ENCODE results near the gene KAZALD1.

The KAZALD1 gene

GRCh38 chr10:101073631-101074030 lies 11.8 kb downstream of the KAZALD1 start:
- H3K4me1 ChIP-seq = no peaks in the 10 kb centered on the region
- in situ Hi-C loops (cut with MboI; ENCODE audit: low sequenced_read_pairs) = no loop called here
- DNase-seq (ENCODE audit: low spot score in 2 of 2) = no peak

GRCh38 chr10:101075775-101076174 lies 14.0 kb downstream of the KAZALD1 start:
- no peaks in the 10 kb centered on the region for H3K36me3 ChIP-seq (replicated peaks)
- H3K4me1 ChIP-seq = no peaks in the 10 kb centered on the region
- no peak overlapping the region for H3K4me3 ChIP-seq
- no peak for DNase-seq (ENCODE audit: low spot score in 2 of 2)
- no peaks in the 10 kb centered on the region for H3K9me3 ChIP-seq
- in situ Hi-C loops (cut with MboI; ENCODE audit: low sequenced_read_pairs) = no loop called here
- H3K27me3 ChIP-seq (ENCODE audit: low read depth) = peaks cover 36% of the 10 kb centered on the region

More at GRCh38 chr10:101073631-101074030, 11.8 kb downstream of the KAZALD1 start:
- peaks cover 30% of the 10 kb centered on the region for H3K27me3 ChIP-seq (ENCODE audit: low read depth)
- no peak overlapping the region for H3K4me3 ChIP-seq
- no peaks in the 10 kb centered on the region for H3K36me3 ChIP-seq (replicated peaks)
- H3K9me3 ChIP-seq = no peaks in the 10 kb centered on the region

- no peaks in the 10 kb centered on the region for H3K4me1 ChIP-seq
- no peaks in the 10 kb centered on the region for H3K9me3 ChIP-seq
- DNase-seq (ENCODE audit: low spot score in 2 of 2) = no peak
- no peaks in the 10 kb centered on the region for H3K36me3 ChIP-seq (replicated peaks)
- in situ Hi-C loops (cut with MboI; ENCODE audit: low sequenced_read_pairs) = no loop called here
- peaks cover 43% of the 10 kb centered on the region for H3K27me3 ChIP-seq (ENCODE audit: low read depth)
- H3K4me3 ChIP-seq = no peak overlapping the region
Observed at GRCh38 chr10:101076630-101077029, 14.8 kb downstream of the KAZALD1 start.

GRCh38 chr10:101079874-101080273 lies 18.1 kb downstream of the KAZALD1 start:
- Histone ChIP-seq H3K27me3 (ENCODE audit: low read depth) (peaks cover 52% of the 10 kb centered on the region), H3K4me1 (no peaks in the 10 kb centered on the region), H3K9me3 (no peaks in the 10 kb centered on the region), H3K4me3 (no peak overlapping the region), H3K36me3 (replicated peaks) (no peaks in the 10 kb centered on the region)
- in situ Hi-C loops (cut with MboI; ENCODE audit: low sequenced_read_pairs) = no loop called here
- DNase-seq (ENCODE audit: low spot score in 2 of 2) = no peak

GRCh38 chr10:101080933-101081931 lies 19.4 kb downstream of the KAZALD1 start:
- in situ Hi-C loops (cut with MboI; ENCODE audit: low sequenced_read_pairs) = no loop called here
- H3K27me3 ChIP-seq (ENCODE audit: low read depth) = peaks cover 53% of the 10 kb centered on the region

GRCh38 chr10:101085846-101086245 lies 24.1 kb downstream of the KAZALD1 start:
- no peak for DNase-seq (ENCODE audit: low spot score in 2 of 2)
- peaks cover 73% of the 10 kb centered on the region for H3K27me3 ChIP-seq (ENCODE audit: low read depth)
- in situ Hi-C loops (cut with MboI; ENCODE audit: low sequenced_read_pairs) = no loop called here
- H3K4me3 ChIP-seq = no peak overlapping the region
- H3K36me3 ChIP-seq (replicated peaks) = no peaks in the 10 kb centered on the region
- no peaks in the 10 kb centered on the region for H3K4me1 ChIP-seq
- H3K9me3 ChIP-seq = no peaks in the 10 kb centered on the region

More at GRCh38 chr10:101080933-101081931, 19.4 kb downstream of the KAZALD1 start:
- H3K9me3 ChIP-seq = no peaks in the 10 kb centered on the region
- H3K36me3 ChIP-seq (replicated peaks) = no peaks in the 10 kb centered on the region
- no peak overlapping the region for H3K4me3 ChIP-seq
- DNase-seq (ENCODE audit: low spot score in 2 of 2) = peak in 1 of 2 experiments; percentile 66
- H3K4me1 ChIP-seq = no peaks in the 10 kb centered on the region

GRCh38 chr10:101087376-101087775 lies 25.6 kb downstream of the KAZALD1 start:
- no peaks in the 10 kb centered on the region for H3K4me1 ChIP-seq
- H3K4me3 ChIP-seq = no peak overlapping the region
- peaks cover 66% of the 10 kb centered on the region for H3K27me3 ChIP-seq (ENCODE audit: low read depth)
- H3K36me3 ChIP-seq (replicated peaks) = no peaks in the 10 kb centered on the region
- in situ Hi-C loops (cut with MboI; ENCODE audit: low sequenced_read_pairs) = no loop called here
- DNase-seq (ENCODE audit: low spot score in 2 of 2) = no peak
- no peaks in the 10 kb centered on the region for H3K9me3 ChIP-seq

GRCh38 chr10:101087965-101088364 lies 26.2 kb downstream of the KAZALD1 start:
- H3K4me1 ChIP-seq = no peaks in the 10 kb centered on the region
- DNase-seq (ENCODE audit: low spot score in 2 of 2) = no peak
- H3K36me3 ChIP-seq (replicated peaks) = no peaks in the 10 kb centered on the region
- H3K27me3 ChIP-seq (ENCODE audit: low read depth) = peaks cover 60% of the 10 kb centered on the region
- H3K4me3 ChIP-seq = no peak overlapping the region
- in situ Hi-C loops (cut with MboI; ENCODE audit: low sequenced_read_pairs) = no loop called here
- H3K9me3 ChIP-seq = no peaks in the 10 kb centered on the region

- Histone ChIP-seq H3K27me3 (ENCODE audit: low read depth) (peaks cover 44% of the 10 kb centered on the region), H3K36me3 (replicated peaks) (no peaks in the 10 kb centered on the region)
- DNase-seq (ENCODE audit: low spot score in 2 of 2) = no peak
Observed at GRCh38 chr10:101089520-101090299, 27.9 kb downstream of the KAZALD1 start.

GRCh38 chr10:101090597-101090996 lies 28.8 kb downstream of the KAZALD1 start:
- no peak for DNase-seq (ENCODE audit: low spot score in 2 of 2)
- Histone ChIP-seq H3K36me3 (replicated peaks) (no peaks in the 10 kb centered on the region), H3K9me3 (no peaks in the 10 kb centered on the region), H3K27me3 (ENCODE audit: low read depth) (peaks cover 35% of the 10 kb centered on the region), H3K4me1 (no peaks in the 10 kb centered on the region), H3K4me3 (no peak overlapping the region)
- in situ Hi-C loops (cut with MboI; ENCODE audit: low sequenced_read_pairs) = no loop called here

More at GRCh38 chr10:101089520-101090299, 27.9 kb downstream of the KAZALD1 start:
- H3K4me3 ChIP-seq = no peak overlapping the region
- in situ Hi-C loops (cut with MboI; ENCODE audit: low sequenced_read_pairs) = no loop called here
- no peaks in the 10 kb centered on the region for H3K9me3 ChIP-seq
- H3K4me1 ChIP-seq = no peaks in the 10 kb centered on the region

GRCh38 chr10:101091546-101092290 lies 29.9 kb downstream of the KAZALD1 start:
- in situ Hi-C loops (cut with MboI; ENCODE audit: low sequenced_read_pairs) = no loop called here
- Histone ChIP-seq H3K9me3 (no peaks in the 10 kb centered on the region), H3K4me3 (no peak overlapping the region), H3K36me3 (replicated peaks) (no peaks in the 10 kb centered on the region), H3K27me3 (ENCODE audit: low read depth) (peaks cover 24% of the 10 kb centered on the region), H3K4me1 (no peaks in the 10 kb centered on the region)
- DNase-seq (ENCODE audit: low spot score in 2 of 2) = no peak

- Histone ChIP-seq H3K9me3 (no peaks in the 10 kb centered on the region), H3K4me1 (no peaks in the 10 kb centered on the region), H3K36me3 (replicated peaks) (no peaks in the 10 kb centered on the region), H3K4me3 (no peak overlapping the region), H3K27me3 (ENCODE audit: low read depth) (peaks cover 14% of the 10 kb centered on the region)
- in situ Hi-C loops (cut with MboI; ENCODE audit: low sequenced_read_pairs) = no loop called here
- no peak for DNase-seq (ENCODE audit: low spot score in 2 of 2)
Observed at GRCh38 chr10:101092881-101093354, 31.1 kb downstream of the KAZALD1 start.

All from HAP-1 (cell line).